NCI-H524 (cell line): ENCODE results near the gene BRD8.
"Not testable (repeated sequence)": the region's sequence is repeated elsewhere in the genome, so short reads cannot be mapped to it uniquely, and the experiment has no call there.

Experiments used
- DNase-seq, 2 experiments: peaks; one replicate each; lab custom pipeline; 2025; lab: John Stamatoyannopoulos, UW

BRD8 gene

DNA sequence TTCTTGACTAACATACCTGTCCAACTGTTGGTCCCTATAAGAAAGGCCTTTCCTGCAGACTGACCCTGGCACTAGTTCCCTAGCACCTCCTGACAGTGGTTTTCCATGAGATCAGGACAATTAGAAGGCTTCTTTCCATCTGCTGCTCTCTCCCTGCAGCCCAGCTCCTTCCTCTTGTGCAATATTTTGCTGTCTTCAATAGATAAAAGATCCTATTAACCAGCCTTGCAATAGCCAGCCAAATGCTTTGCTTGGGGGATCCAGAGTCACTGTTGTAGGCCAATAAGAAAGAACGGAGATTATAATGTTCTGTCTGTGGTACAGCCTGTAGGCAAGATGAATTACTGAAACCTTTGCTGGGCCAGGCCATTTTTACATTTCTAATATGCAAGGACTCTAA lies 20.8 kb downstream of the BRD8 start:
- no peak for DNase-seq

DNA sequence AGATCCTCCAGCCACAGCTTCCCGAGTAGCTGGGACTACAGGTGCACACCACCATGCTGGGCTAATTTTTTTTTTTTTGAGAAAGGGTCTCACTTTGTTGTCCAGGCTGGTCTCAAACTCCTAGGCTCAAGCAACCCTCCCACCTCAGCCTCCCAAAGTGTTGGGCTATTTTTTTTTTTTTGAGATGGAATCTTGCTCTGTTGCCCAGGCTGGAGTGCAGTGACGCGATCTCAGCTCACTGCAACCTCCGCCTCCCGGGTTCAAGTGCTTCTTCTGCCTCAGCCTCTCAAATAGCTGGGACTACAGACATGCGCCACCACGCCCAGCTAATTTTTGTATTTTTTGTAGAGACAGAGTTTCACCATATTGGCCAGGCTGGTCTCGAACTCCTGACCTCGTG lies 22.5 kb downstream of the BRD8 start:
- not testable (repeated sequence) for DNase-seq

DNA sequence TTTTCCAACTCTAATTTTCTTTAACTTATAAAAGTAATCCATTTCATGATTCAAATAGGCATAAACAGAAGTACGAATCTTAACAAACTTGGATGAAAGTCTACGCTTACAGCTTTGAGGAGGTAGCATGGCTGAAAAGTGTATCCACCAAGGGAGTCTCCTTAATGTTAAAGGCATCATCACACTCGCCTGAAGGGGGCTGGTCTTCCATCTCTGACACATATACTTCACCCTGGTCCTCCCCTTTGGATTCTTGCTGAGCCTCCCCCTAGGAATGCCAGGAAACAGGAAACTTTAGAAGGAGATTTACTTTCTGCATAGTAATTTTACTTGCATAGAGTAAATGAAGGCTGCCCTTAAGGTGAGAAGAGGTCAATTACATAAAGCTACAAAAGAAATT lies 28.9 kb downstream of the BRD8 start:
- no peak for DNase-seq

DNA sequence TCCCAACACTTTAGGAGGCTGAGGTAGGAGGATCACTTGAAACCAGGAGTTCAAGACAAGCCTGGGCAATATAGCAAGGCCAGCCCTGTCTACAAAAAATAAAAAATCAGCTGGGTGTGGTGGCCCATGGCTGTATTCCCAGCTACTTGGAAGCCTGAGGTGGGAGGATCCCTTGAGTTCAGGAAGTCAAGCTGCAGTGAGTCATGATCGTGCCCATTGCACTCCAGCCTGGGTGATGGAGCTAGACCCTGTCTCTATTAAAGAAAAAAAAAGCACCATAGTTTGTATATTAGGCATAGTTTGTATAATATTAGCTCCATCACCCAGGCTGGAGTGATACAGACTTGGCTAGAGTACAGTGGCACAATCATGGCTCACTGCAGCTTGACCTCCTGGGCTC lies 29.6 kb downstream of the BRD8 start:
- no peak for DNase-seq

DNA sequence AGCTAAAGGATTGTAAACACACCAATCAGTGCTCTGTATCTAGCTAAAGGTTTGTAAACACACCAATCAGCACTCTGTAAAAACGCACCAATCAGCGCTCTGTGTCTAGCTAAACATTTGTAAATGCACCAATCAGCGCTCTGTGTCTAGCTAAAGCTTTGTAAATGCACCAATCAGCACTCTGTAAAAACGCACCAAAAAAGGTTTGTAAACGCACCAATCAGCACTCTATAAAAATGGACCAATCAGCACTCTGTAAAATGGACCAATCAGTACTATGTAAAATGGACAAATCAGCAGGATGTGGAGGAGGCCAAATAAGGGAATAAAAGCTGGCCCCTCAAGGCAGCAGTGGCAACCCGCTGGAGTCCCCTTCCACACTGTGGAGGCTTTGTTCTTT lies 34.9 kb downstream of the BRD8 start:
- not testable (repeated sequence) for DNase-seq

DNA sequence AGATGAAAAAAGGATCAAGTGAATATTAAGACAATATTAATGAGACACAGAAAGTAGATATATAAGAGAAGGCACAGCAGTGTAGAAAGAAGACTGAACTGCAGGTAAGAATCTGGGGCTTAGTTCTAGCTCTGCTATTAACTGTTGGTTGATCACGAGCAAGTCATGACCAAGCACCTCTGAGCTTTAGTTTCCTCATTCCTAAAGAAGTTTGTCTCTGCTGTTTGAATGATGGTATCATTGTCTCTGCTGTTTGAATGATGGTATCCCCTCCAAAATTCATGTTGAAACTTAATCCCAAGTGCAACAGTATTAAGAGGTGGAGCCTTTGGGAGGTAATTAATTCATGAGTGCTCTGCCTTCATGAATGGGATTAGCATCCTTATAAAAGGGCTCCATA lies 36.7 kb downstream of the BRD8 start:
- peak; percentile 72 to 92 for DNase-seq

DNA sequence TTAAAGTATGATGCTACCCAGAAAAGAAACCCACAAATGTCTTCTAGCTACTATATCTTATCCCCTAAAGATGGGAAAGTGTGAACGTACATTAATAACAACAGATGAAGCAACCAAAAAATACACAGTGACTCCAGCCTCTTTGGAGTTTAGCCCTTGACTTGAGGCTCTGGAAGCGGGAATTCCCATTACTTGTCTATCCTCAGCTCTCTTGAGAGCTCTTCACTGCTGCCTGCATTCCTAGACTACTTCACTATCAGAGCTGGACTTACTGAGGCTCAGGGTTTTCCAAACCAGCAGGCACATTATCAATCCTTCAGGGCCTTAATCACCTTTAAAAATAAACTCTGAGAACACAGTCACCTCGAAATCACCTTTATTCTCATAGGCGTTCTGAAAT lies 38.2 kb downstream of the BRD8 start:
- no peak for DNase-seq

DNA sequence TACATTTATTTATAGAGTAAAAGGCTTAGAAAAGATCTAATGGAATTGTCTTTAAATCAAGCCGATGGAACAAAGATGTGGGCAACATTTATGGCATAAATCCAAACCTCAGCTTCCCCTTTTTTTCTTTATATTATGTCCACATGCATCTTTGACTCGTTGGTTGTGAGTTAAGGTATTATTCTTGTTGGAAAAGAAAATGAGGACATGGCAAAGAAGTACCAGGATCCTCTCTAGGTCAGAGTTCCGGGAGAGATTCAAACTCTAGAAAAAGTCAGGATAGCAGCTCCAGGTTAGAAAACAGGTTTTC lies 38.7 kb downstream of the BRD8 start:
- no peak for DNase-seq

DNA sequence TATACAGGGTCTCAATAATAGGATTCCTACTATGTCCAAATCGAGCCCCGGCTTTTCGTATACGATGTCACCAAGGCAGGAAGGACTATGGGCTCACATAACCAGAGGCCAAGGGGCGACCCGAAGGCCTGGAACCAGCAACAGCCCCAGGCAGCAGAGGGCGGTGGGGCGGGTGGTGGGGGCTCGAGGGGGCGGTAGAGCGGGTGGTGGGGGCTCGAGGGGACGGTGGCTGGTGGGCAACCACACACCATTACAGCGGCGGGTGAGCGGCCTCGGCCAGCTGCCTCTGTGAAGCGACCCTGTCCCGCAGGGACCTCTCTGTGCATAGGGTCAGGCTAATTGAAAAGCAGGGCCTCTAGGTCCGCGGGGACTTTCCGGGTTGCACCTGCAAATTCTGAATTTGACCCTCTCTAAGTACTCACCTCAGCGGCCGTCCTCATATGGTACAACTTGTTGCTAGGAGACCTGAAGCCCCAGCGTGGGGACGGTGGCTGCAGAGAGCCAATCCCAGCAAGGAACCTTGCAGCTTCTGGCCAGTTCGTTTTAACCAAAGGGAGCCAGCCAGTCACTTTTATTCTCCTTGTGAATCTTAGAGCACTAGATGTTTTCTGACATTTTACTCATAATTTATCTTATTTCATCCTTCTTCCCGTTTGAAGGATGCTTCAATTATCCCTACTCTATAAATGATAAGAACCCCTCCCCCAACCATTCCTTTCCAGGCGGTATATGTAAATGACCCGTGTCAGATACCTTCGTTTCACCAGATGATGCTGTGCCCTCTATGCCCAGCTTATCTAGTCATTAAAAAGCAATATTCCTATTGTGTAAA lies 39.3 kb downstream of the BRD8 start, which contains the start of gene NME5:
Gene NME5 (minus strand): TSS at position 480 of the 832 bp plus-strand sequence. CDS start 648 bp downstream, outside the sequence.
- peak; percentile 26 to 60 for DNase-seq

DNA sequence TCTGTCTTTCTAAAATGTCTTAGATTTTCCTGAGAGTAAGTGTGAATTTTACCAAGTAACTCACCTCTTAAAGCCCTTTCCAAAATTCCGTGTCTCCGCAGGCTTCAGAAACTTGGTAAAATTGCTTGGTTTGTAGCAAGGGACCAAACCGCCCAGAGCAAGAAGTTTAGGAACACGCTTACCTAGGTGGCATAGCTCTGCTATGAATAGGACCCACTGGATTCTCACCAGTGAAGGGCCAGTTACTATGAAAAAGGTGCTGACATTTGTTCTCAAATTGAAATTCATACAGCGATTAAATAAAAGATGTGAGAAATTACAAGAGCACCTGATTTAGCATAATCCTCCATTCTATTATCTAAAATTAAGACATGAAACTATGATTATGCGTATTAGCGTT lies 45.9 kb downstream of the BRD8 start:
- no peak for DNase-seq

DNA sequence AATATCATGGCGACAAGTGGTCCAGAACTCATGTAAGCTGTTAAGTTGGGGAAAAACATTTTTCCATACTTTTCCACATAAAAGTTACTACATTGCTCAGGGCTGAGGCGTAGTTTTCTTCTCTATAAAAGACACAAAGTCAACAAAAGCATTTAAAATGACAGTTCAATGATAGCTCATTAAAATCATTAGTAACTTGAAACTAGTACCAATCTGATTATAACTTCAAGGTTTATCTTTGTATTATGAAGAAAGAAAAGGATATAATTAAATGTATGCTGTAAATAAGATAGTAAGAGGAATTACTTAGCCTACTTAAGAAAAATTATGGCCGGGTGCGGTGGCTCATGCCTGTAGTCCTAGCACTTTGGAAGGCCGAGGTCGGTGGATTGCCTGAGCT lies 49.1 kb downstream of the BRD8 start:
- DNase-seq, result no peak

DNA sequence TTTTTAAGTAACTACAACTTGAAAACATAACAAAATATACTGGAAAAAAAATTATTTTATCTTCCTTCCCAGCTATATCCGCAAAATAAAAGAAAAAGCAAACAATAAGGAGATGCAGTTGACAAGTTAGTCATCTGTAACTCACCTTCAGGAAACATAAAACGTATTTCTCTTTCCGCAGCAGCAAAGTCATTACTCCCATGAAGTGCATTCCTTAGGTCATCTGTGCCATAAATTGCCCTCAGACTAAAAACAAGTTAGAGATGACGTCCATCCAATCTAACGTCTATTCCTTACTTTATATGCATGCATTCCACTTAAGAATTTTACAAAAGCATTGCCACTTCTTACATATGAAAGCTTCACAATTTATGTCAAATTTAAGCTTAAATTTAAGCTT lies 50.1 kb downstream of the BRD8 start:
- no peak for DNase-seq

DNA sequence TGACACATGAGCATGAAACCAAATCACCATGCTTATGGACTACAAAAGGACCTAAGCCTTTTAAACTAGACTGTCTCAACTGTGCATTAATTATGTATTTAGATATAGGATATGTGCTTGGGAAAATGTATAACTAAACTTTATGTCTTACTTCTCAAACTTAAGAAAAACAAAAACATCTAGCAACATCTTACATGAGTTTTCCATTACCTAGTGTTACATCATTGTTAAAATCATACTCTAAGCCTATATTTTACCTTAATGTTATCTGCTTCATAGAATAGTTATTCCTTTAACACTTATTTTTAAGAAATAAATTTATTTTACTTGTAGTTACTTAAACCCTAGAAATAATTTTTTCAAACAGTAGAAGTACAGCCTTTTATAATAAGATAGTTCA lies 63.2 kb downstream of the BRD8 start:
- DNase-seq, result no peak

DNA sequence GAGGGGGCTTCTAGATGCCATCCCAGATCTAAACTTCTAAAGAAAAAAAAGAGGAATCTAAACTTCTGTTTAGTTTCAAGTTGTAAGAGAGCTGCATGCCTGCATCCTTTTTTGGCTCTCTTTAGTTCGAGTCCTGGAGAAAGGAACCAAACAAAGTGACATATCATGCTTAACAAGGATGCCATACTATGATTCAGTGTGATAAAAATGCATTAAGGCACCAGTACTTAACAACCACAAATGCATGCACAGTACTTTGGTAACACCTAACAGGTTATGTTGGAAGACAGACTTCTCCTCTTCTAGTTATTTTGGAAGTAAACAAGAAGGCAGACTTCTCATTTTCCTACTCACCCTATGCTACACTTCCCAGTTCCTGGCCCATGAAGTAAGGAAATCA lies 66.5 kb downstream of the BRD8 start:
- no peak for DNase-seq

DNA sequence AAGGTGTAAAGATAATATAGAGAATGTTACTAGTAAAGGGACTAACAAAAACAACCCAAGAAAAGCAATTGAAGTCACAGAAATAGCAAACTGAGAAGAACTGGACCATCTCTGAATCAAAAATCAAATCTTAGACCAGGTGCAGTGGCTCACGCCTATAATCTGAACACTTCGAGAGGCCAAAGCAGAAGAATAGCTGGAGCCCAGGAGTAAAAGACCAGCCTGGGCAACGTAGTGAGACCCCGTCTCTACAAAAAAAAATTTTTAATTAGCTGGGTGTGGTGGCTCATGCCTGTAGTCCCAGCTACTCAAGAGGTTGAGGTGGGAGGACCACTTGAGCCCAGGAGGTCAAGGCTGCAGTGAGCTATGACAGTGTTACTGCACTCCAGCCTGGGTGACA lies 67.2 kb downstream of the BRD8 start:
- DNase-seq, result no peak

DNA sequence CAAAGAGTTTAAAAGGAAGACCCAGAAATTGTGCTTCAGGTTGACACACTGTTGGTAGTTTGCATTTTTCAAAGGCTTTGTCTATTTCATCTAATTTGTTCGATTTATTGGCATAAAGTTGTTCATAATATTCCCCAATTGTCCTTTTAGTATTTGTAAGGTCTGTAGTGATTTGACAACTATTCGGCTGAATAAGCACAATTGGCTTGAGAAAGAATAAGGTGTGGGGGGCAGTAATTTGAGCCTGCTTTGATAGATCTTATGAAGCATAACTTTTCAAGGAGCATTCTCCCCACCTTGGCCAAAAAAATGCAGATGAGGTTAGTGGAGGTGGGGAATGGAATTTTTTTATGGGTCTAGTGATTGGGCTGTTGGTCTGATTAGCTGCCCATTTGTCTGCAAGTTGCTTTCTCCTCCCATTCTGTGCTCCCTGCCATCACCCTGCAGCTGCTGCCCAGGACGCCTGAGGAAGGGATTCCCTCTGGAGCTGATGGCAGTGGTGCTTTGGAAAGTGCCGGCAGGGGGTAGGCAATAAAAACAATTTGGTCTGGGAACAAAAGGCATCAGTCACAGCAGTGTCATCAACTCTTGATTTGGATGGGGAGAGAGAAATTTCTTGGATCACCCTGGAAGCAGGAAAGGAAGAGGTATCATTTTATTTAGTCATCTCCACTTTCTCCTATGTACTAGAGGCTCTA lies 68.0 kb downstream of the BRD8 start:
- peak; percentile 1 to 52 for DNase-seq

DNA sequence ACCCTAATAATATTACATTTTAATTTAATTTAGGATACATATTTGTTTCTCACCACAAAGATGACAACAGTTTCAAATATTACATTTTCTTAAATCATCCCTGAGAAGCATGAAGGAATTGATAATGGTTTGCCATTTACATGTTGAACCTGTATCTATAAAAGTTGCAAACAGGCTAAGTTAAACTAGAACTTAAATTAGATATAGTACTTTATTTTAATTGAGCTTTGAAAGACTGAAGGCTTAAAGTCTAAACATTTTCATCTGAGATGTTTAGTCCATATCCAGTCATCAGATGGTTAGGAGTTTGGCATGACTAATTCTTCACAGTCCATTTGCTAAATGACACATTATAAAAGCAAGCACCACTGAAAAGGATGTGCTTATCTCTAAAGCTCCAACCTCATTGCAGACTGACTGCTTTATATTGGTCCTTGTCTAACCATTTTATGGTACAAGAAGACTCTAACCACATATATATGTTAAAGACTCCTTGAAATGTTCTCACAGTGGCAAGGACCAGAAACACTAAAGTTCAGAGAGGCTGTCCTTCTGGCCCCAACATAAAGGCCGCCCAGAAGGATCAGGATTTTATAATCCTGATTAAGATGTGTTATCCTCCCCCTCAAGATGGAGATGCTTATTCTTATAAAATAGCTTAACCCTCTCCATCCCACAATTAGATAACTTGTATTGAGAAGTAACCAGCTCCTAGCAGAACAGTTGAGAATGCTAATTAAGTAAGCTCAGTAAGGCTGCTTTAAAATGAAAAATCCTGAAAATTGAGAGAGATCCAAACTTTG lies 68.8 kb downstream of the BRD8 start:
- DNase-seq, result peak; percentile 5 to 15

DNA sequence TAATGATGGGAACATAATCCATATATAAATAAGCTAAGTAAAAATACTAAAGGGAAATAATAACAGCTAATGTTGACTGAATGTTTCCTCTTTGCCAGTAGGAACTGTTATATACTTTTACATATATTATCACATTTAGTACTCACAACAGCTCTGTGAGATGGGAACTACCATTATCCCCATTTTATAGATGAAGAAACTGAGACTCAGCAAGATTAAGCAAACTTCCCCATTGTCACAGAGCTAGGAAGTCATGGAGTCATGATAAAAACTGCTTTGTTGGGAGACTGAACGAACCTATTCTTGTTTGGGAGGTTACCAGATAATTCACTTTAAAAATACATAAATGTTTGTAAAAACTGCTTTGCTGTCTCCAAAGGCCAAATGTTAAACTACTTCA lies 71.2 kb downstream of the BRD8 start:
- no peak for DNase-seq

DNA sequence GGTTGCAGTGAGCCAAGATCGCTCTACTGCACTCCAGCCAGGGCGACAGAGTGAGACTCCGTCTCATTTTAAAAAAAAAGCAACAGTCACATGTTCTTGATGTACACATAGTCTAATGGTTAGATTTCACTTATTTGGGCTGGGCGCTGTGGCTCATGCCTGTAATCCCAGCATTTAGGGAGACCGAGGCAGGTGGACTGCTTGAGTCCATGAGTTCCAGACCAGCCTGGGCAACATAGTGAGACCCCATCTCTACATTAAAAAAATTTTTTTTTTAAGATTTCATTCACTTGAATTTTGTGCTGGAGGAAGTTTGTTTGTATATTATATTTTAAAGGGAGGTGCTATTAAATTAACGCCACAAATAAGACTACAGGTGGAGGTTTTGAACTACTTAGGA lies 72.7 kb downstream of the BRD8 start:
- DNase-seq, result no peak

DNA sequence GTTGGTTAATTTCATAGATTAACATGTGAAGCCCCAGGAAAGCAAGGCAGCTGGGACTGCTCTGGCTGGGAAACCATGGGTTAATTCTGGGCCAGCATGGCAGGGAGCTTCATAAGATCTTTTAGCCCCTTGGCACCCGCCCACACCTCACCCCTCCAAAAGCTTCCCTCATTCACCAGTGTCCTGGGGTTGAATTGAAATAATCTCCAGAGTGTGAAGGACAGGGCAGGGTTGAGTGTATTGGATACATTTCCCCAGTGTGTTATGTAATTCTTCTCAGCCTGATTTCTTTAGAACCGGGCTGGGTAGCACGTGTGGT lies 75.2 kb downstream of the BRD8 start:
- no peak for DNase-seq

DNA sequence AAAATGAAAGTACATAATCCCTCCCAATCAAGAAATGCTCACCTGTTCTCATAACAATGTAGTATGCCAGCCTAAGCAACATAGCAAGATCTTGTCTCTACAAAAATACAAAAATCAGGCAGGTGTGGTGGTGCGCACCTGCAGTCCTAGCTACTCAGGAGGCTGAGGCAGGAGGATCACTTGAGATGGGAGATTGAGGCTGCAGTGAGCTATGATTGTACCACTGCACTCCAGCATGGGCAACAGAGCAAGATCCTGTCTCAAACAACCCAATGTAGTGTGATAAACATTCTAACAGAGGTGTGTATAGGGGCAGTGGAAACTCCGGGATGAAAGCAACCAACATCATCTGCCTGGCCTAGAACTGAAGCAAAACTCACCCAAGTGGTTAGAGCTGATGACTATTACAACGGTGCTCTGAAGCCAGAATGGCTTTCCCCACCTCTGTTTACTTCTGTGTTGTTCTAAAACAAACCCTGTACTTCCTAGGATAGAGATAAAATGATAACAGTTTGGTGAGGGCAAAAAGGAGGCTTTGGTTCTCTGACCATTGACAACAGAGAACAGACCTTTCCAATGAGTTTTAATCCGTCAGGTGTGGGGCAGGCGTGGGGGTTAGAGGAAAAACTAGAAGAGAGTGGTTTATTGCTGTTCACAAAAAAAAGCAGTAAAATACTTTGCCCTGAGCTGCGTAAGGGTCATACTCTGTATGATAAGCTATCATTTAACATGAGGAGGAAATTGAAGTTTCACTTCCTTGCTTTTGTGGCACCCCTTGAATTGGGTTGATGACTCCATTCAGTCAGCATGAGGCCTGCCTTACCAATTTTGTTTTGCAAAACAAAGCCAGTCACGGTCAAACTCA lies 75.7 kb downstream of the BRD8 start:
- DNase-seq, result no peak
